ENCODE results near the gene CUBN. TPM values are rescaled to one million over a fixed set of nuclear protein-coding genes. Genes with fewer than 3 reads are reported as not detected.

CUBN gene
- total and polyA plus RNA-seq, 2 of the 13 experiments (the other 11 are each of a cell fraction or from before 2014, with no cell fraction given): 0.27 to 0.32 TPM

DNA sequence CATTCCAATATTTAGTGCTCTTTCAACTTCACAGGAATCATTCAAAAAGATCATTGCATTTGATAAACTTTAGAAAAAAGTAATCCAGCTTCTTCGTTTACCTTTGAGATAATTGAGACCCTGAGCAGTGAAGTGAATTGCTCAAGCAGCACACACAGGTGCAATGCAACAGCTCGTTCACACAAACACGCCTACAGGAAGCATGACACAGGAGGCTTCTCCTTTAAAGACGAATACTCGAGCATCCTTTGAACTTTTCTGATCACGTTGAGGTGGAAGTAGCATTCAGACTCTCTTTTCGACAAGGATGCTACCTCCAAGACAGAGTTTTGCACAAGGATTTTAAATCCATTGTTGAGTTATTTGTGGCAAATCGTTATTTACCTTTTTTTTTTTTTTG is 294.4 kb downstream of the CUBN start (continued):
- TF ChIP-seq, protein P1, sequence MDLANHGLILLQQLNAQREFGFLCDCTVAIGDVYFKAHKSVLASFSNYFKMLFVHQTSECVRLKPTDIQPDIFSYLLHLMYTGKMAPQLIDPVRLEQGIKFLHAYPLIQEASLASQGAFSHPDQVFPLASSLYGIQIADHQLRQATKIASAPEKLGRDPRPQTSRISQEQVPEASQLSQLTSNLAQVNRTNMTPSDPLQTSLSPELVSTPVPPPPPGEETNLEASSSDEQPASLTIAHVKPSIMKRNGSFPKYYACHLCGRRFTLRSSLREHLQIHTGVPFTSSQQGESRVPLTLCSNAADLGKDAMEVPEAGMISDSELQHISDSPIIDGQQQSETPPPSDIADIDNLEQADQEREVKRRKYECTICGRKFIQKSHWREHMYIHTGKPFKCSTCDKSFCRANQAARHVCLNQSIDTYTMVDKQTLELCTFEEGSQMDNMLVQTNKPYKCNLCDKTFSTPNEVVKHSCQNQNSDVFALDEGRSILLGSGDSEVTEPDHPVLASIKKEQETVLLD (CRISPR knock-in tag; IDR thresholded peaks at IDR 0.05; ENCODE audit: low read depth): no peak
- TF ChIP-seq HDAC6 (IDR thresholded peaks at IDR 0.05; ENCODE audit: low read depth, low read length): no peak

DNA sequence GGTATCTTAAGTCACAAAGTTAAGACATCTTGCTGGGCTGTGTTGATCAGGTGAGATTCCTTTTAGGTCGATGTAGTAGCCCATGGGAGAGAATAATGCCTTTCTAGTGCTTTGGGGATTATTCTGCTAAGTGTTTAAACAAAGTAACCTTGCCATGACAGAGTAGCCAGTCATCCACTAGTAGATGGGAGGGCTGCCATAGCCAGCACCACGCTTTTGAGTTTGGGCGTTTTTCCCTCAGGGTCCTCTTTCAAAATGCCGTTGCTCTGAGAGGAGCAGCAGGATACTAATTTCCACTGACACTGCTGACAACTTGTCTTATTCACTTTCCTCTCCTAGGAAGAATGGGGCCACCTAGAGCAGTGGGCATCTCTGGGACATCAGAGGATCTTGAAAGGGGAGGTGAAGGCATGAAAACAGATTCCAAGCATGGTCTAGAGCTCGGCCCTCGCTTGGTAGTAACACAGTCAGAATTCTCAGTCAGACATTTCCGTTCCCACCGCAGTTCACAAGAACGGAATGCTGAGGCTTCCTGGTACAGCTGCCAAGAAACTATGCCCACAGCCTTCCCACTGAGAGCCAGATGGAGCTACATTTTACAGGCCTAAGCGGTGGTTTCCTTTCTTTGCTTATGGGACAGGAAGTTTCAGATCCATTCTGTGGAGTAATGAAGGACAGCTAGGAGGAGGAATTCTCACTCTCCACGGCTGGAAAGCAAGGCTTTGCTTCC is 297.1 kb downstream of the CUBN start:
- Histone ChIP-seq H3K9ac (ENCODE audit: insufficient read depth, low read depth, low read length) (no peak overlapping the region), H3K4me1 (ENCODE audit: insufficient read depth, low read length) (no peaks in the 10 kb centered on the region), H3K4me3 (replicated peaks in 1 of 3; ENCODE audit: insufficient read depth in 1 of 3, low read depth in 2 of 3, low read length in 3 of 3) (no peak overlapping the region), H2AFZ (ENCODE audit: low read length) (no peak overlapping the region), H3K36me3 (replicated peaks in 1 of 2; ENCODE audit: control insufficient read depth in 1 of 2, insufficient read depth in 2 of 2, low read length in 2 of 2) (no peaks in the 10 kb centered on the region), H3K79me2 (ENCODE audit: insufficient read depth, low read length) (no peaks in the 10 kb centered on the region), H3K27me3 (ENCODE audit: control insufficient read depth in 1 of 2, insufficient read depth in 2 of 2, low read length in 2 of 2) (no peaks in the 10 kb centered on the region; a peak in 1 of 5 replicates), H3K27ac (ENCODE audit: extremely low read length, insufficient read depth, low read length) (no peak overlapping the region), H3K9me3 (ENCODE audit: low read length) (no peaks in the 10 kb centered on the region), H4K20me1 (ENCODE audit: insufficient read depth, low read length) (no peaks in the 10 kb centered on the region), H3K4me2 (ENCODE audit: low read depth, low read length) (no peak overlapping the region)
- BruUV-seq (replicated peaks): no TSS peak
- in situ Hi-C loops (cut with HindIII; ENCODE audit: extremely low pct_ligation_motif_present, low pct_unique_long_range_greater_than_20kb): loop anchor here (25.0 kb wide), 1 partner anchor 605 kb away; no protein-coding TSS in a partner anchor
- intact Hi-C loops (cut with micrococcal nuclease; ENCODE audit: unreplicated experiment): no loop called here
- TF ChIP-seq ZNF543 (CRISPR knock-in tag; IDR thresholded peaks at IDR 0.05) (no peak), SRF (IDR thresholded peaks at IDR 0.05; ENCODE audit: low read depth, low read length) (no peak)
- ChIA-PET POLR2A (no interaction called here), CTCF (ENCODE audit: low intra/inter-chr PET ratio, low total read pairs) (no interaction called here)
- ATAC-seq (no peak), DNase-seq (ENCODE audit: low spot score) (no peak), FAIRE-seq (no peak)
- WGBS (ENCODE audit: low lambda C conversion rate): 44% methylated on average over 9 of the region's 11 CpGs
